CD4-positive, alpha-beta T cell treated with Interleukin-4 for 1 hour (primary cell): ENCODE measurements around the gene ADTRP.

Experiments
- DNase-seq, 2 donors: peaks; one replicate each; pipeline ENCODE4 v3.0.0-alpha.2; 2020 to 2022

Gene ADTRP

GRCh38 chr6:11722805-11723631 lies 55.6 kb downstream of the ADTRP start:
- peak in 1 of 2 donors; percentile 39 for DNase-seq

- DNase-seq: no peak
These were observed 56.4 kb downstream of the ADTRP start for GRCh38 chr6:11722220-11722619.

GRCh38 chr6:11718463-11718862 lies 60.1 kb downstream of the ADTRP start:
- DNase-seq: no peak

GRCh38 chr6:11718031-11718430 lies 60.6 kb downstream of the ADTRP start:
- no peak for DNase-seq

- no peak for DNase-seq
These were observed 63.8 kb downstream of the ADTRP start for GRCh38 chr6:11714798-11715285.

- peak; percentile 25 to 46 for DNase-seq
These were observed 64.3 kb downstream of the ADTRP start for GRCh38 chr6:11714116-11714797.

GRCh38 chr6:11712760-11713159 lies 65.8 kb downstream of the ADTRP start:
- peak in 1 of 2 donors; percentile 60 for DNase-seq

- DNase-seq: no peak
These were observed 66.5 kb downstream of the ADTRP start for GRCh38 chr6:11711984-11712711.

GRCh38 chr6:11711003-11711983 lies 67.3 kb downstream of the ADTRP start:
- no peak for DNase-seq

- DNase-seq: peak; percentile 49 to 55
These were observed 68.3 kb downstream of the ADTRP start for GRCh38 chr6:11710311-11710761.

GRCh38 chr6:11706171-11706570 lies 72.4 kb downstream of the ADTRP start:
- no peak for DNase-seq

- no peak for DNase-seq
These were observed 73.1 kb downstream of the ADTRP start for GRCh38 chr6:11705483-11705882.

- no peak for DNase-seq
These were observed 73.5 kb downstream of the ADTRP start for GRCh38 chr6:11705069-11705468.

- DNase-seq: no peak
These were observed 74.9 kb downstream of the ADTRP start for GRCh38 chr6:11703725-11704124.

- no peak for DNase-seq
These were observed 76.0 kb downstream of the ADTRP start for GRCh38 chr6:11702500-11703130.

- no peak for DNase-seq
These were observed 76.5 kb downstream of the ADTRP start for GRCh38 chr6:11702089-11702488.

GRCh38 chr6:11701573-11701972 lies 77.0 kb downstream of the ADTRP start:
- DNase-seq: no peak

GRCh38 chr6:11700118-11700718 lies 78.4 kb downstream of the ADTRP start:
- DNase-seq: peak in 1 of 2 donors; percentile 63

GRCh38 chr6:11699576-11699975 lies 79.0 kb downstream of the ADTRP start:
- no peak for DNase-seq

- DNase-seq: no peak
These were observed 85.9 kb downstream of the ADTRP start for GRCh38 chr6:11692451-11693376.
